K562 (cell line): ENCODE data around the gene HAAO. TPM values are rescaled to one million over a fixed set of nuclear protein-coding genes. Genes with fewer than 3 reads are reported as not detected.

ENCODE experiments used
- ATAC-seq: fragments of 200-7000 bp; cut with Tn5 transposase; 3 replicates; pipeline ENCODE4 v1.9.1; 2020; ENCODE audit warnings: moderate library complexity
- BruUV-seq: library from RNA; stranded (reverse); fragments of 400-500 nt; replicated peaks from 2 replicates; lab custom pipeline; 2021; lab: Mats Ljungman, UMichigan
- CTCF ChIA-PET: fragments of 300-600 bp; formaldehyde crosslinking; extraction: SDS; loops from one replicate; lab custom pipeline; 2021; ENCODE audit warnings: low intra/inter-chr PET ratio; lab: Yijun Ruan, JAX
- POLR2A ChIA-PET: fragments of 300-600, 350-650 bp; sonication (Branson Sonifier 250); formaldehyde crosslinking; extraction: SDS; loops from one replicate; lab custom pipeline; 2021; ENCODE audit warnings: antibody characterized with exemption, inconsistent platforms; lab: Yijun Ruan, JAX
- DNase-seq, 4 experiments: peaks; one replicate each; pipeline versions ENCODE4 v3.0.0 to v3.0.0-alpha.2; 2011 to 2018; ENCODE audit warnings: low spot score in 3 of 4, mixed read lengths in 3 of 4; ENCODE audit errors: extremely low read depth in 1 of 4
- FAIRE-seq: peaks from 2 replicates; lab custom pipeline; 2011; peaks lifted over from hg19 to GRCh38; lab: Jason Lieb, UNC
- H2AFZ ChIP-seq: 2 replicates; pipeline ENCODE4 v1.6.0; 2011; ENCODE audit warnings: low read depth, low read length, control low read depth, inconsistent platforms
- H3K27ac ChIP-seq: fragments of 200-600 bp; 3 replicates; pipeline ENCODE4 v1.8.0; 2011; ENCODE audit warnings: low read depth, mild to moderate bottlenecking, control low read depth, inconsistent platforms, low read length, moderate library complexity, mixed read lengths; ENCODE audit errors: extremely low read depth
- H3K27me3 ChIP-seq, 2 experiments: fragments of 300-600 bp in 1 of 2; 2 replicates in 1 of 2; 3 replicates in 1 of 2; pipeline versions ENCODE4 v1.6.0 to v1.8.0; 2011; ENCODE audit warnings: inconsistent platforms in 2 of 2, low read length in 2 of 2, mild to moderate bottlenecking in 1 of 2, mixed read lengths in 1 of 2, moderate library complexity in 1 of 2; ENCODE audit not compliant: control insufficient read depth in 2 of 2, insufficient read depth in 2 of 2
- H3K36me3 ChIP-seq: fragments of 300-600 bp; 3 replicates; pipeline ENCODE4 v1.8.0; 2011; ENCODE audit warnings: mild to moderate bottlenecking, low read length, inconsistent platforms; ENCODE audit not compliant: control insufficient read depth, insufficient read depth
- H3K4me1 ChIP-seq, 2 experiments: fragments of 200-600 bp in 1 of 2; replicated peaks in 1 of 2; 2 replicates in 1 of 2; 3 replicates in 1 of 2; pipeline versions ENCODE4 v1.5.1 to v1.8.0; 2011; ENCODE audit warnings: inconsistent platforms in 2 of 2, low read length in 2 of 2, mild to moderate bottlenecking in 1 of 2, mixed read lengths in 1 of 2, moderate library complexity in 1 of 2; ENCODE audit not compliant: control insufficient read depth in 2 of 2, insufficient read depth in 2 of 2
- H3K4me2 ChIP-seq: 2 replicates; pipeline ENCODE4 v1.6.1; 2011; ENCODE audit warnings: low read length, control low read depth, inconsistent platforms, mixed read lengths; ENCODE audit not compliant: insufficient read depth
- H3K4me3 ChIP-seq: fragments of 200-600 bp; sonication (generic), shearing (Covaris generic); 2 replicates; pipeline ENCODE4 v1.5.1; 2016; ENCODE audit warnings: control low read depth, inconsistent platforms
- H3K79me2 ChIP-seq: fragments of 200-600 bp; 3 replicates; pipeline ENCODE4 v1.8.0; 2011; ENCODE audit warnings: low read length, inconsistent platforms; ENCODE audit not compliant: control insufficient read depth, insufficient read depth
- H3K9ac ChIP-seq, 2 experiments: 2 replicates each; pipeline versions ENCODE4 v1.6.0 to v1.6.1; 2011; ENCODE audit warnings: low read depth in 2 of 2, low read length in 2 of 2, control low read depth in 1 of 2, inconsistent platforms in 1 of 2, mild to moderate bottlenecking in 1 of 2, mixed read lengths in 1 of 2; ENCODE audit not compliant: insufficient read depth in 1 of 2
- H3K9me1 ChIP-seq: one replicate; pipeline ENCODE4 v1.6.0; 2011; ENCODE audit warnings: inconsistent platforms, mild to moderate bottlenecking, low read length, moderate library complexity; ENCODE audit not compliant: control insufficient read depth, insufficient read depth
- H3K9me3 ChIP-seq: replicated peaks from 2 replicates; pipeline ENCODE4 v1.5.1; 2011; ENCODE audit warnings: low read depth, low read length, inconsistent platforms; ENCODE audit not compliant: control insufficient read depth, insufficient read depth
- H4K20me1 ChIP-seq: replicated peaks from 2 replicates; pipeline ENCODE4 v1.6.1; 2011; ENCODE audit warnings: low read length, inconsistent platforms, mixed read lengths; ENCODE audit not compliant: control insufficient read depth, insufficient read depth
- ARNT ChIP-seq, 2 experiments: fragments of 450-650 bp; IDR thresholded peaks; 2 replicates each; pipeline ENCODE4 v1.6.1; 2016; ENCODE audit warnings: mild to moderate bottlenecking in 1 of 2
- BCOR ChIP-seq: fragments of 450-650 bp; IDR thresholded peaks from 2 replicates; pipeline ENCODE4 v1.6.1; 2016
- CBX5 ChIP-seq: IDR thresholded peaks from 2 replicates; pipeline ENCODE4 v1.6.1; 2014; ENCODE audit warnings: low read depth, borderline replicate concordance
- CREB3L1 ChIP-seq: fragments of 450-650 bp; IDR thresholded peaks from 2 replicates; pipeline ENCODE4 v1.6.1; 2014; ENCODE audit warnings: low read depth, mild to moderate bottlenecking, moderate library complexity, borderline replicate concordance
- GABPB1 ChIP-seq: sonication (generic); formaldehyde crosslinking; IDR thresholded peaks from 2 replicates; pipeline ENCODE4 v1.8.0; 2022; ENCODE audit warnings: mild to moderate bottlenecking, missing genetic modification reagents
- GATA2 ChIP-seq: sonication (generic); formaldehyde crosslinking; IDR thresholded peaks from 2 replicates; pipeline ENCODE4 v1.4.0; 2020; ENCODE audit warnings: mild to moderate bottlenecking, missing genetic modification reagents
- GTF2F1 ChIP-seq: IDR thresholded peaks from 2 replicates; pipeline ENCODE4 v1.6.1; 2011; ENCODE audit warnings: low read depth, low read length, improper control_type of control experiment
- JUND ChIP-seq, 2 experiments: IDR thresholded peaks; 2 replicates in 1 of 2; 3 replicates in 1 of 2; pipeline ENCODE4 v1.6.1; 2011; ENCODE audit warnings: borderline replicate concordance in 2 of 2, low read depth in 2 of 2, low read length in 2 of 2, improper control_type of control experiment in 1 of 2, missing biosample characterization in 1 of 2, missing genetic modification characterization in 1 of 2, missing genetic modification reagents in 1 of 2
- LEF1 ChIP-seq: fragments of 450-650 bp; IDR thresholded peaks from 2 replicates; pipeline ENCODE4 v1.6.1; 2016; ENCODE audit warnings: mild to moderate bottlenecking
- MECOM ChIP-seq: fragments of 250-450 bp; sonication (Bioruptor Pico); IDR thresholded peaks from 2 replicates; pipeline ENCODE4 v1.8.0; 2022; ENCODE audit warnings: inconsistent platforms
- MEF2A ChIP-seq: IDR thresholded peaks from 2 replicates; pipeline ENCODE4 v1.6.1; 2011; ENCODE audit warnings: low read depth, mild to moderate bottlenecking, low read length, moderate library complexity; ENCODE audit not compliant: control insufficient read depth
- POLR2AphosphoS5 ChIP-seq: IDR thresholded peaks from 2 replicates; pipeline ENCODE4 v1.6.1; 2011; ENCODE audit warnings: mild to moderate bottlenecking, low read depth, low read length, moderate library complexity; ENCODE audit not compliant: control insufficient read depth, insufficient read depth
- RFX1 ChIP-seq: fragments of 450-650 bp; IDR thresholded peaks from 2 replicates; pipeline ENCODE4 v1.6.1; 2016; ENCODE audit warnings: mild to moderate bottlenecking, moderate library complexity
- ZNF282 ChIP-seq: sonication (generic); formaldehyde crosslinking; IDR thresholded peaks from 2 replicates; pipeline ENCODE4 v1.8.1; 2023; ENCODE audit warnings: missing genetic modification reagents
- WGBS: fragments of 100-300 bp; shearing (Covaris generic); methylation state at CpG from one replicate; pipeline ENCODE4 v1.1.6; 2016; ENCODE audit warnings: low coverage, mixed read lengths; ENCODE audit not compliant: insufficient coverage; ENCODE audit errors: missing lambda C conversion rate; 5-methylcytosine and 5-hydroxymethylcytosine counted together
- in situ Hi-C: fragments of 300-500 bp; cut with MboI; formaldehyde crosslinking; loops from 4 replicates; pipeline ENCODE4 v1.15.0; 2018; ENCODE audit warnings: inconsistent platforms, mixed read lengths
- intact Hi-C: fragments of 100-400 bp; cut with micrococcal nuclease; formaldehyde crosslinking; loops from 2 replicates; pipeline ENCODE4 v1.14.2; 2022
- polyA plus RNA-seq, 8 experiments: library from polyadenylated mRNA; depleted of rRNA in 4 of 8; stranded (reverse) in 5 of 8; unstranded in 3 of 8; fragments of >200 nt; fragmentation: Nextera tagmentation in 2 of 8; fragmentation: Illumina TruSeq in 1 of 8; extraction: Ambion mirVana in 2 of 8; extraction: Trizol in 1 of 8; gene quantifications; 2 replicates each; pipeline versions ENCODE4 v1.2.1 to v1.2.3, GENCODE V29; 2011 to 2014; ENCODE audit warnings: inconsistent platforms in 1 of 8, missing spikeins in 1 of 8
- total RNA-seq, 7 experiments: library from RNA; depleted of rRNA in 6 of 7; stranded (reverse); fragments of >200 nt in 6 of 7; fragmentation: Illumina TruSeq in 2 of 7; extraction: Trizol in 2 of 7; gene quantifications; 2 replicates each; pipeline versions ENCODE4 v1.2.1 to v1.2.3, GENCODE V29; 2011 to 2021; ENCODE audit warnings: low replicate concordance in 1 of 7
- TF ChIP-seq, protein P1 (sequence below): fragments of 250-450 bp; sonication (Bioruptor Pico); IDR thresholded peaks from 2 replicates; pipeline ENCODE4 v1.5.1; 2021; ENCODE audit warnings: mild to moderate bottlenecking
- TF ChIP-seq, protein P2 (sequence below), 2 experiments: fragments of 450-650 bp; IDR thresholded peaks; 2 replicates each; pipeline ENCODE4 v1.6.1; 2018; ENCODE audit warnings: mild to moderate bottlenecking in 2 of 2, low read depth in 1 of 2; ENCODE audit not compliant: partially characterized antibody in 2 of 2

Gene HAAO
- total and polyA plus RNA-seq, 9 of the 15 experiments (the other 6 are each of a cell fraction or from before 2014, with no cell fraction given): not detected

DNA sequence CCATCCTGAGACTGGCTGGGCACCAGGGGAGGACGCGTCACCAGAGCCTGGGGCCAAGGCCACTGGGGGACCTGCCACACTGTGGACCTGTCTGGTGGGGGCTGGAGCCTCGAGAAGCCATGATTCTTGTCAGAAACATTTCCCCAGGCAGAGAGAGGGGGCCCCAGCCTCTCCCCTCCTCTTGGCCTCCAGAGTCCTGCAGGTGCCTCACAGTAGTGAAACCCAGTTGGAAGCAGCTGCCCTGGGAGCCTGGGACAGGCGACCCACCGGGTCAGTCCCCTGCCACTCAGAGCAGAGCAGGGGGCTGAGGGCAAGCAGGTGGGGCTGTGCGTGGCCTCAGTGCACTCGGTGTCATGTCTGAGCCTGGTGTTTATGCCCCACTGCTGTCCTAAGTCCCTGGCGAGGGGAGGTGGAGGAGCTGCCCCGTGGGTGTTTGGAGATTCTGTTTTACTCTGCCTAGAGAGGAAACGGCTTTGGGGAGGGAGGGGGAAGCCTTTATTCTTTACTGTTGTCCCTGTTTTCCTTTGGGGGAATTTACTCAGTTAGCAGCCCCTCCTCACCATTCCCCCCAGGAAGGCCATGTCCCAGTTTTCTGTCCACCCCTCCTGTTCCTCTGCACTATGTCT, 36.1 kb downstream of the HAAO start:
- POLR2A ChIA-PET: no interaction called here
- in situ Hi-C loops: no loop called here
- TF ChIP-seq ARNT (IDR thresholded peaks at IDR 0.05): no peak
- TF ChIP-seq MECOM (CRISPR knock-in tag): no peak
- TF ChIP-seq, protein P1, sequence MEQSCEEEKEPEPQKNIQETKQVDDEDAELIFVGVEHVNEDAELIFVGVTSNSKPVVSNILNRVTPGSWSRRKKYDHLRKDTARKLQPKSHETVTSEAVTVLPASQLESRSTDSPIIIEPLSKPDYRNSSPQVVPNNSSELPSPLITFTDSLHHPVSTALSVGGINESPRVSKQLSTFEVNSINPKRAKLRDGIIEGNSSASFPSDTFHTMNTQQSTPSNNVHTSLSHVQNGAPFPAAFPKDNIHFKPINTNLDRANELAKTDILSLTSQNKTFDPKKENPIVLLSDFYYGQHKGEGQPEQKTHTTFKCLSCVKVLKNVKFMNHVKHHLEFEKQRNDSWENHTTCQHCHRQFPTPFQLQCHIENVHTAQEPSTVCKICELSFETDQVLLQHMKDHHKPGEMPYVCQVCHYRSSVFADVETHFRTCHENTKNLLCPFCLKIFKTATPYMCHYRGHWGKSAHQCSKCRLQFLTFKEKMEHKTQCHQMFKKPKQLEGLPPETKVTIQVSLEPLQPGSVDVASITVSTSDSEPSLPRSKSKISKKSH: no peak
- TF ChIP-seq MEF2A: no peak
- no peak for TF ChIP-seq LEF1
- TF ChIP-seq RFX1: no peak
- TF ChIP-seq GABPB1 (CRISPR knock-in tag): no peak
- no peak for TF ChIP-seq CBX5
- TF ChIP-seq JUND (IDR thresholded peaks at IDR 0.05; ENCODE audit: borderline replicate concordance, low read depth, low read length): no peak
- TF ChIP-seq JUND (tag; IDR thresholded peaks at IDR 0.05; ENCODE audit: borderline replicate concordance, low read depth, low read length): no peak
- TF ChIP-seq POLR2AphosphoS5: no peak
- TF ChIP-seq, protein P2, sequence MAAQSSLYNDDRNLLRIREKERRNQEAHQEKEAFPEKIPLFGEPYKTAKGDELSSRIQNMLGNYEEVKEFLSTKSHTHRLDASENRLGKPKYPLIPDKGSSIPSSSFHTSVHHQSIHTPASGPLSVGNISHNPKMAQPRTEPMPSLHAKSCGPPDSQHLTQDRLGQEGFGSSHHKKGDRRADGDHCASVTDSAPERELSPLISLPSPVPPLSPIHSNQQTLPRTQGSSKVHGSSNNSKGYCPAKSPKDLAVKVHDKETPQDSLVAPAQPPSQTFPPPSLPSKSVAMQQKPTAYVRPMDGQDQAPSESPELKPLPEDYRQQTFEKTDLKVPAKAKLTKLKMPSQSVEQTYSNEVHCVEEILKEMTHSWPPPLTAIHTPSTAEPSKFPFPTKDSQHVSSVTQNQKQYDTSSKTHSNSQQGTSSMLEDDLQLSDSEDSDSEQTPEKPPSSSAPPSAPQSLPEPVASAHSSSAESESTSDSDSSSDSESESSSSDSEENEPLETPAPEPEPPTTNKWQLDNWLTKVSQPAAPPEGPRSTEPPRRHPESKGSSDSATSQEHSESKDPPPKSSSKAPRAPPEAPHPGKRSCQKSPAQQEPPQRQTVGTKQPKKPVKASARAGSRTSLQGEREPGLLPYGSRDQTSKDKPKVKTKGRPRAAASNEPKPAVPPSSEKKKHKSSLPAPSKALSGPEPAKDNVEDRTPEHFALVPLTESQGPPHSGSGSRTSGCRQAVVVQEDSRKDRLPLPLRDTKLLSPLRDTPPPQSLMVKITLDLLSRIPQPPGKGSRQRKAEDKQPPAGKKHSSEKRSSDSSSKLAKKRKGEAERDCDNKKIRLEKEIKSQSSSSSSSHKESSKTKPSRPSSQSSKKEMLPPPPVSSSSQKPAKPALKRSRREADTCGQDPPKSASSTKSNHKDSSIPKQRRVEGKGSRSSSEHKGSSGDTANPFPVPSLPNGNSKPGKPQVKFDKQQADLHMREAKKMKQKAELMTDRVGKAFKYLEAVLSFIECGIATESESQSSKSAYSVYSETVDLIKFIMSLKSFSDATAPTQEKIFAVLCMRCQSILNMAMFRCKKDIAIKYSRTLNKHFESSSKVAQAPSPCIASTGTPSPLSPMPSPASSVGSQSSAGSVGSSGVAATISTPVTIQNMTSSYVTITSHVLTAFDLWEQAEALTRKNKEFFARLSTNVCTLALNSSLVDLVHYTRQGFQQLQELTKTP (IDR thresholded peaks at IDR 0.05; ENCODE audit: low read depth in 1 of 2, partially characterized antibody in 2 of 2): no peak
- no peak for TF ChIP-seq GATA2 (CRISPR knock-in tag)
- TF ChIP-seq ZNF282 (CRISPR knock-in tag): no peak
- TF ChIP-seq CREB3L1: no peak
- no peak for TF ChIP-seq GTF2F1
- no peak for TF ChIP-seq BCOR

More for the DNA sequence above, 36.1 kb downstream of the HAAO start:
- Histone ChIP-seq H3K9me3 (no peaks in the 10 kb centered on the region), H3K9ac (0 out of 4 replicates have a peak overlapping the region, but pooled peaks of 1 of the 2 experiments have one; percentile 7), H3K4me3 (no peak overlapping the region), H3K4me1 (peaks cover 0 to 9% of the 10 kb centered on the region in 2 experiments; a peak in 2 of 5 replicates), H3K4me2 (no peak overlapping the region), H3K27me3 (peaks cover 14 to 58% of the 10 kb centered on the region in 2 experiments), H3K9me1 (no peaks in the 10 kb centered on the region), H4K20me1 (peaks cover 8% of the 10 kb centered on the region), H3K79me2 (no peaks in the 10 kb centered on the region), H3K27ac (no peak overlapping the region), H2AFZ (no peak overlapping the region), H3K36me3 (no peaks in the 10 kb centered on the region)
- BruUV-seq: no TSS peak
- WGBS: 3% methylated on average over 10 of the region's 10 CpGs
- no peak for ATAC-seq
- DNase-seq: peak in 2 of 4 experiments; percentile 5
- no peak for FAIRE-seq
- CTCF ChIA-PET: no interaction called here
- intact Hi-C loops: no loop called here
